A549 (cell line): Measurements from ENCODE around the gene TPO. TPM values are rescaled to one million over a fixed set of nuclear protein-coding genes. Genes with fewer than 3 reads are reported as not detected.

ENCODE experiments used
- ATAC-seq, 2 experiments: fragments of 200-7000 bp in 1 of 2; fragments of >200 bp in 1 of 2; cut with Nextera tagmentation in 1 of 2; cut with Tn5 transposase in 1 of 2; 3 replicates each; pipeline versions ENCODE4 v1.8.0 to v1.9.1; 2018 to 2020; ENCODE audit warnings: mild to moderate bottlenecking in 1 of 2, moderate library complexity in 1 of 2
- CTCF ChIA-PET: fragments of 300-600 bp; sonication (Branson Sonifier 250); formaldehyde crosslinking; extraction: SDS; loops from one replicate; lab custom pipeline; 2021; ENCODE audit warnings: antibody characterized with exemption, inconsistent platforms; lab: Yijun Ruan, JAX
- POLR2A ChIA-PET: fragments of 350-600 bp; formaldehyde crosslinking; extraction: SDS; loops from one replicate; lab custom pipeline; 2021; ENCODE audit warnings: antibody characterized with exemption, inconsistent platforms; lab: Yijun Ruan, JAX
- DNase-seq, 2 experiments: peaks; one replicate each; pipeline versions ENCODE4 v3.0.0 to v3.0.0-alpha.2; 2011 to 2016; ENCODE audit warnings: low read depth in 1 of 2, low spot score in 1 of 2
- FAIRE-seq: peaks from 2 replicates; lab custom pipeline; 2011; peaks lifted over from hg19 to GRCh38; lab: Jason Lieb, UNC
- H3K27ac ChIP-seq, 2 experiments: fragments of >200 bp; sonication (Bioruptor Twin); formaldehyde crosslinking; 3 replicates each; pipeline ENCODE4 v1.5.1; 2016 to 2017
- H3K4me1 ChIP-seq: fragments of >200 bp; sonication (Bioruptor Twin); formaldehyde crosslinking; 3 replicates; pipeline ENCODE4 v1.6.1; 2016
- H3K4me2 ChIP-seq: fragments of >200 bp; sonication (Bioruptor Twin); formaldehyde crosslinking; 3 replicates; pipeline ENCODE4 v1.6.1; 2016
- H3K4me3 ChIP-seq: fragments of >200 bp; sonication (Bioruptor Twin); formaldehyde crosslinking; 3 replicates; pipeline ENCODE4 v1.5.1; 2016
- H3K9me3 ChIP-seq: fragments of >200 bp; sonication (Bioruptor Twin); formaldehyde crosslinking; 3 replicates; pipeline ENCODE4 v1.6.1; 2016
- CBX8 ChIP-seq: fragments of 200-600 bp; sonication (generic); IDR thresholded peaks from 2 replicates; pipeline ENCODE4 v1.6.1; 2016
- CEBPB ChIP-seq, 2 experiments: fragments of >200 bp in 1 of 2; sonication (Bioruptor Twin) in 1 of 2; formaldehyde crosslinking in 1 of 2; IDR thresholded peaks; 2 replicates each; pipeline ENCODE4 v1.6.1; 2012 to 2016
- EHF ChIP-seq: fragments of 250-450 bp; sonication (Bioruptor Pico); IDR thresholded peaks from 2 replicates; pipeline ENCODE4 v1.5.0; 2020; ENCODE audit warnings: mild to moderate bottlenecking
- FOXS1 ChIP-seq: fragments of 250-450 bp; sonication (Bioruptor Pico); IDR thresholded peaks from 2 replicates; pipeline ENCODE4 v1.5.0; 2020; ENCODE audit warnings: mild to moderate bottlenecking, moderate library complexity
- HDAC2 ChIP-seq: fragments of 200-600 bp; sonication (generic); IDR thresholded peaks from 2 replicates; pipeline ENCODE4 v1.6.1; 2016
- JUN ChIP-seq, 2 experiments: fragments of >200 bp; sonication (Bioruptor Twin); formaldehyde crosslinking; IDR thresholded peaks; 2 replicates in 1 of 2; 3 replicates in 1 of 2; pipeline ENCODE4 v1.6.1; 2016 to 2017
- JUNB ChIP-seq: fragments of >200 bp; sonication (Bioruptor Twin); formaldehyde crosslinking; IDR thresholded peaks from 2 replicates; pipeline ENCODE4 v1.6.1; 2016
- MAFK ChIP-seq: fragments of 450-650 bp; IDR thresholded peaks from 2 replicates; pipeline ENCODE4 v1.6.1; 2014; ENCODE audit not compliant: partially characterized antibody
- PHF8 ChIP-seq: fragments of 200-600 bp; sonication (generic); IDR thresholded peaks from 2 replicates; pipeline ENCODE4 v1.6.1; 2016; ENCODE audit warnings: low read depth, mild to moderate bottlenecking, antibody characterized with exemption, moderate library complexity, borderline replicate concordance
- SMC3 ChIP-seq: fragments of >200 bp; sonication (Bioruptor Twin); formaldehyde crosslinking; IDR thresholded peaks from 3 replicates; pipeline ENCODE4 v1.6.1; 2018; ENCODE audit warnings: inconsistent platforms
- ZC3H11A ChIP-seq: fragments of 450-650 bp; IDR thresholded peaks from 2 replicates; pipeline ENCODE4 v1.6.1; 2014; ENCODE audit warnings: antibody characterized with exemption, mild to moderate bottlenecking
- ZNF302 ChIP-seq: fragments of 250-450 bp; sonication (Bioruptor Pico); IDR thresholded peaks from 2 replicates; pipeline ENCODE4 v1.9.0; 2021; ENCODE audit warnings: inconsistent platforms, mild to moderate bottlenecking, moderate library complexity
- WGBS: methylation state at CpG from one replicate; pipeline ENCODE4 v1.1.6; 2017; ENCODE audit errors: missing lambda C conversion rate; 5-methylcytosine and 5-hydroxymethylcytosine counted together
- polyA plus RNA-seq, 4 experiments: library from polyadenylated mRNA; depleted of rRNA in 3 of 4; stranded (reverse); fragments of >200 nt; fragmentation: RNase III in 1 of 4; extraction: RNeasy Plus Mini Kit Qiagen cat#74134 plus additional on column Dnase treatment in 1 of 4; gene quantifications; 2 replicates in 3 of 4; 3 replicates in 1 of 4; pipeline ENCODE4 v1.2.3, GENCODE V29; 2011 to 2017
- TF ChIP-seq, protein P1 (sequence below): IDR thresholded peaks from 2 replicates; pipeline ENCODE4 v1.6.1; 2012
- TF ChIP-seq, protein P2 (sequence below): fragments of 250-450 bp; sonication (Bioruptor Pico); IDR thresholded peaks from 2 replicates; pipeline ENCODE4 v1.5.0; 2021; ENCODE audit warnings: mild to moderate bottlenecking, moderate library complexity, borderline replicate concordance
- TF ChIP-seq, protein P3 (sequence below): fragments of >200 bp; sonication (Bioruptor Twin); formaldehyde crosslinking; IDR thresholded peaks from 3 replicates; pipeline ENCODE4 v1.6.1; 2016
- TF ChIP-seq, protein P4 (sequence below): fragments of 150-350 bp; IDR thresholded peaks from 2 replicates; pipeline ENCODE4 v1.6.1; 2014; ENCODE audit warnings: low read depth, mild to moderate bottlenecking, low read length
- TF ChIP-seq, protein P5 (sequence below): fragments of >200 bp; sonication (Bioruptor Twin); formaldehyde crosslinking; IDR thresholded peaks from 3 replicates; pipeline ENCODE4 v1.5.1; 2016

Gene TPO
- polyA plus RNA-seq, 2 of the 4 experiments (the other 2 are of a cell fraction) = 0.05 TPM; not detected in 1

DNA sequence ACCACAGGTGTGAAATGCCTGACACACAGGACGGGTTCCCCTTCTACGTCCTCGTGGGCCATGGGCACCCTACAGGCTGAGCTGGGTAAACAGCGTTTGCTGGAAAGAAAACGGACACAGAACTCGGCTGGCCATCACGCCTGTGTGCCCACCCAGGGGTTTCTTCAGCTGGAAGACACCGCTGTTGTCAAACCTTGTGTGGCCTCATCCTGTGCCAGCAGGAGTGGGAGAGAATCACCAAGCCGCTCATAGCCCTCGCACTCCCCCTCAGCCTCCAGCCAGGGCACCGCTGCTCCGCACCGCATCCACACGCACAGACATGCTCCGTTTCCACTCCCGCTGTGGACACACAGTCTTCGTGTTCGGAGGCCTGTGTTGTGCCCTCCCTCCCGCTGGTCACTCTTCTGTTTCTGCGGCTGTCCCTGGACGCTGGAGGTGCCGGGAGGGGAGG is 169.7 kb downstream of the TPO start:
- POLR2A ChIA-PET = no interaction called here
- no peaks in the 10 kb centered on the region for H3K9me3 ChIP-seq
- no peak for DNase-seq
- no peak overlapping the region for H3K27ac ChIP-seq
- TF ChIP-seq, protein P1, sequence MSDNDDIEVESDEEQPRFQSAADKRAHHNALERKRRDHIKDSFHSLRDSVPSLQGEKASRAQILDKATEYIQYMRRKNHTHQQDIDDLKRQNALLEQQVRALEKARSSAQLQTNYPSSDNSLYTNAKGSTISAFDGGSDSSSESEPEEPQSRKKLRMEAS = no peak
- no peak for TF ChIP-seq FOXS1 (CRISPR knock-in tag)
- WGBS = 64% methylated on average over 22 of the region's 22 CpGs
- CTCF ChIA-PET = interaction anchor here (1.6 kb wide), 1 partner anchor 9 kb away, joined by 6 read pairs; no protein-coding TSS in a partner anchor
- H3K4me2 ChIP-seq = no peak overlapping the region
- FAIRE-seq = no peak
- no peak overlapping the region for H3K4me3 ChIP-seq
- no peak for ATAC-seq
- H3K4me1 ChIP-seq = no peaks in the 10 kb centered on the region

DNA sequence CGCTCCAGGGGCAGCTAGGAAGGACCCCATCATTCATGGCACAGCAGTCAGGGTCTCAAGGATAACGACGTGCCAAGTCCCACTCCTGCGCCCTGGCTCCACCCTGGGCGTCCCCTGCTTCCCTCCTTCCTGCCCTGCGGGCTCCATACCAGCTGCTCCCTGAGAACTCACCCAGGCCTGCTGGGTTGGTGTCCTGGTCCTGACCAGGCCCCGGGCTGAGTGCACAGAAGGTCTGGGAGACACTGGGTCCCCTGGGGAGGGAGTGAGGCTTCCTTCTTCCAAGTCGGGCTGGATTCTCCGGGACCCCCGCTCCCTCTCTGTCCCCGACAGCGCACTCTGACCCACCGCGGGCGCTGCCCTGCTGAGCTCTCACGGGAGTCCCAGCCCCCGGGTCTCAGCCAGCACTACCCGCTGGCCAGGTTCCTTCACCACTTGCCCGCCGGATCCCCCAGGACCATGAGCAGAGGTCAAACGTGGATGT is 170.8 kb downstream of the TPO start:
- CTCF ChIA-PET = interaction anchor here (1.1 kb wide), 1 partner anchor 12 kb away, joined by 3 read pairs; no protein-coding TSS in a partner anchor
- Histone ChIP-seq H3K27ac (no peak overlapping the region), H3K4me1 (no peaks in the 10 kb centered on the region), H3K4me3 (no peak overlapping the region), H3K9me3 (no peaks in the 10 kb centered on the region), H3K4me2 (no peak overlapping the region)
- ATAC-seq = no peak
- WGBS = 66% methylated on average over 18 of the region's 21 CpGs
- TF ChIP-seq JUNB (no peak), MAFK (no peak), ZC3H11A (no peak), CEBPB (IDR thresholded peaks at IDR 0.05) (no peak), JUN (IDR thresholded peaks at IDR 0.05) (no peak), SMC3 (no peak), HDAC2 (no peak), PHF8 (no peak), CBX8 (no peak), EHF (CRISPR knock-in tag) (no peak), ZNF302 (CRISPR knock-in tag) (no peak)
- TF ChIP-seq, protein P2, sequence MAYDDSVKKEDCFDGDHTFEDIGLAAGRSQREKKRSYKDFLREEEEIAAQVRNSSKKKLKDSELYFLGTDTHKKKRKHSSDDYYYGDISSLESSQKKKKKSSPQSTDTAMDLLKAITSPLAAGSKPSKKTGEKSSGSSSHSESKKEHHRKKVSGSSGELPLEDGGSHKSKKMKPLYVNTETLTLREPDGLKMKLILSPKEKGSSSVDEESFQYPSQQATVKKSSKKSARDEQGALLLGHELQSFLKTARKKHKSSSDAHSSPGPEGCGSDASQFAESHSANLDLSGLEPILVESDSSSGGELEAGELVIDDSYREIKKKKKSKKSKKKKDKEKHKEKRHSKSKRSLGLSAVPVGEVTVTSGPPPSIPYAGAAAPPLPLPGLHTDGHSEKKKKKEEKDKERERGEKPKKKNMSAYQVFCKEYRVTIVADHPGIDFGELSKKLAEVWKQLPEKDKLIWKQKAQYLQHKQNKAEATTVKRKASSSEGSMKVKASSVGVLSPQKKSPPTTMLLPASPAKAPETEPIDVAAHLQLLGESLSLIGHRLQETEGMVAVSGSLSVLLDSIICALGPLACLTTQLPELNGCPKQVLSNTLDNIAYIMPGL (CRISPR knock-in tag) = no peak
- TF ChIP-seq, protein P1 = no peak
- TF ChIP-seq, protein P3, sequence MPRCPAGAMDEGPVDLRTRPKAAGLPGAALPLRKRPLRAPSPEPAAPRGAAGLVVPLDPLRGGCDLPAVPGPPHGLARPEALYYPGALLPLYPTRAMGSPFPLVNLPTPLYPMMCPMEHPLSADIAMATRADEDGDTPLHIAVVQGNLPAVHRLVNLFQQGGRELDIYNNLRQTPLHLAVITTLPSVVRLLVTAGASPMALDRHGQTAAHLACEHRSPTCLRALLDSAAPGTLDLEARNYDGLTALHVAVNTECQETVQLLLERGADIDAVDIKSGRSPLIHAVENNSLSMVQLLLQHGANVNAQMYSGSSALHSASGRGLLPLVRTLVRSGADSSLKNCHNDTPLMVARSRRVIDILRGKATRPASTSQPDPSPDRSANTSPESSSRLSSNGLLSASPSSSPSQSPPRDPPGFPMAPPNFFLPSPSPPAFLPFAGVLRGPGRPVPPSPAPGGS = no peak
- TF ChIP-seq, all 56 proteins: peak for 0
- no peak for FAIRE-seq
- POLR2A ChIA-PET = no interaction called here
- DNase-seq = no peak

DNA sequence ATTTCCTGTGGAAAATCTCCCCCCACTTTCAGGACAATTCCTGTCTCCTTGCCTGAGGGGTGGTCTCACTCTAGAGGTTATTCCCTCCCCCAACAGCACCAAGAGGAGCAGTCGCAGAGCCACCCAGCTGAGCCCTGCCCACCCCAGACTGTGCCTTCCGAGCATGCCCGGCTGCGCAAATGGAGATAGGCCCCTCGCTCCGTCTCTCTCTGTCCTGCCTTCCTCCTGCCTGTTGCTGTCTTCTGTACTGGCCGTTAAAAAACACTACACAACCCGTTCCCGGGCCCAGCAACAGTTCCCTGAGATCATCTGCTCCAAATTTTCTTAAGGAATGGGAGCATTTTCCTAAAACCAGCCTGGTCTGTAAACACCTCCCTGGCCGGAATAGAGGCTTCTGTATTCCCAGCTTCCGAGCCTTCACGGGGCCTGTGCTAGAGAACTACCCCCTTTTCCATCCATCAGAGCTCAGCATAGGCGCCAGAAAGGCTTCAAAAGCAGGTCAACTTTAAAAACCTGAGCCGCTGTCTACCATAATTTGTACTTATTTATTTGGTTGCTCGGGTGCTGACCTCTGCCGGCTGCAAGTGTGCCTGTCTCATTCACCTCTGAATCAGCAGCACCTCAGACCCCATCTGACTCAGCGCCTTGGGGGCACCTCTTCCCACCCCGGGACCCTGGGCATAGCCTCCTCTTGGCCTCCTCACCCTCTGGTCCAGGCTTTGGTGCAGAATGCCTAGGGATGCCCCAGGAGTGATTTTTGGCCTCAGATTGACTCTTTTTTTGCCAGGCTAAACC is 171.6 kb downstream of the TPO start:
- no peak overlapping the region for H3K27ac ChIP-seq
- ATAC-seq = peak in 1 of 2 experiments; percentile 45; a peak in 3 of 6 replicates
- CTCF ChIA-PET = interaction anchor here (1.1 kb wide), 1 partner anchor 13 kb away, joined by 3 read pairs; no protein-coding TSS in a partner anchor
- H3K9me3 ChIP-seq = no peaks in the 10 kb centered on the region
- no peak for DNase-seq
- TF ChIP-seq, protein P4, sequence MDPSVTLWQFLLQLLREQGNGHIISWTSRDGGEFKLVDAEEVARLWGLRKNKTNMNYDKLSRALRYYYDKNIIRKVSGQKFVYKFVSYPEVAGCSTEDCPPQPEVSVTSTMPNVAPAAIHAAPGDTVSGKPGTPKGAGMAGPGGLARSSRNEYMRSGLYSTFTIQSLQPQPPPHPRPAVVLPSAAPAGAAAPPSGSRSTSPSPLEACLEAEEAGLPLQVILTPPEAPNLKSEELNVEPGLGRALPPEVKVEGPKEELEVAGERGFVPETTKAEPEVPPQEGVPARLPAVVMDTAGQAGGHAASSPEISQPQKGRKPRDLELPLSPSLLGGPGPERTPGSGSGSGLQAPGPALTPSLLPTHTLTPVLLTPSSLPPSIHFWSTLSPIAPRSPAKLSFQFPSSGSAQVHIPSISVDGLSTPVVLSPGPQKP = no peak
- TF ChIP-seq, protein P5, sequence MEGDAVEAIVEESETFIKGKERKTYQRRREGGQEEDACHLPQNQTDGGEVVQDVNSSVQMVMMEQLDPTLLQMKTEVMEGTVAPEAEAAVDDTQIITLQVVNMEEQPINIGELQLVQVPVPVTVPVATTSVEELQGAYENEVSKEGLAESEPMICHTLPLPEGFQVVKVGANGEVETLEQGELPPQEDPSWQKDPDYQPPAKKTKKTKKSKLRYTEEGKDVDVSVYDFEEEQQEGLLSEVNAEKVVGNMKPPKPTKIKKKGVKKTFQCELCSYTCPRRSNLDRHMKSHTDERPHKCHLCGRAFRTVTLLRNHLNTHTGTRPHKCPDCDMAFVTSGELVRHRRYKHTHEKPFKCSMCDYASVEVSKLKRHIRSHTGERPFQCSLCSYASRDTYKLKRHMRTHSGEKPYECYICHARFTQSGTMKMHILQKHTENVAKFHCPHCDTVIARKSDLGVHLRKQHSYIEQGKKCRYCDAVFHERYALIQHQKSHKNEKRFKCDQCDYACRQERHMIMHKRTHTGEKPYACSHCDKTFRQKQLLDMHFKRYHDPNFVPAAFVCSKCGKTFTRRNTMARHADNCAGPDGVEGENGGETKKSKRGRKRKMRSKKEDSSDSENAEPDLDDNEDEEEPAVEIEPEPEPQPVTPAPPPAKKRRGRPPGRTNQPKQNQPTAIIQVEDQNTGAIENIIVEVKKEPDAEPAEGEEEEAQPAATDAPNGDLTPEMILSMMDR = 0 out of 3 replicates have a peak, but pooled peaks have one; percentile 16
- POLR2A ChIA-PET = no interaction called here
- no peaks in the 10 kb centered on the region for H3K4me1 ChIP-seq
- H3K4me3 ChIP-seq = no peak overlapping the region
- no peak for FAIRE-seq
- 57% methylated on average over 18 of the region's 18 CpGs for WGBS
- H3K4me2 ChIP-seq = no peak overlapping the region
